Breast epithelium (tissue), 3 donors: ENCODE measurements around the gene ITM2B.

Experiments
- POLR2A ChIP-seq: fragments of 450-650 bp; IDR thresholded peaks from one replicate; pipeline ENCODE4 v1.6.1; 2016; ENCODE audit warnings: antibody characterized with exemption, mild to moderate bottlenecking, moderate library complexity
- POLR2AphosphoS5 ChIP-seq, 3 donors: sonication (generic); formaldehyde crosslinking; IDR thresholded peaks; one replicate each; pipeline ENCODE4 v1.6.1; 2017; ENCODE audit warnings: antibody characterized with exemption in 3 of 3
- TF ChIP-seq, protein P1 (sequence below), 3 donors: fragments of 450-650 bp; IDR thresholded peaks; one replicate each; pipeline ENCODE4 v1.5.1; 2016 to 2017; ENCODE audit warnings: antibody characterized with exemption in 3 of 3, mild to moderate bottlenecking in 3 of 3, moderate library complexity in 3 of 3

DNA sequence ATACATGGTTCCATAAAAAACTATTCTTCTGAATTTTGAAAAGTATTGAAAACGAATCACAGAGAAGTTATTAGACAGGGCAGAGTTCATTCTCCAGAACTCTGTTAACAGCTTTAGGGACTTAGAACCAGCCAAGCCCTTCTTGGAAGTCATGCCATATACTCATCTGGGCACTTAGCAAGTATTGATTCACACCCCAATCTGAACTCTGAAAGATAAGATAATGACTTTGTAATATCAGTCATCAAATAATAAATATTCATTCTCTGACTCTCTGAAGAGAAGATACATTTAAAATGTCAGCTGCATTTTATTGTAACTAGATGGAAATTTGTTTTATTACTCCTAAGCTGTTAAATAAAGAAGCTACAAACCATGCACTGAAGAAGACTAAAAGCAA, 43.8 kb upstream of the ITM2B start:
- TF ChIP-seq, protein P1, sequence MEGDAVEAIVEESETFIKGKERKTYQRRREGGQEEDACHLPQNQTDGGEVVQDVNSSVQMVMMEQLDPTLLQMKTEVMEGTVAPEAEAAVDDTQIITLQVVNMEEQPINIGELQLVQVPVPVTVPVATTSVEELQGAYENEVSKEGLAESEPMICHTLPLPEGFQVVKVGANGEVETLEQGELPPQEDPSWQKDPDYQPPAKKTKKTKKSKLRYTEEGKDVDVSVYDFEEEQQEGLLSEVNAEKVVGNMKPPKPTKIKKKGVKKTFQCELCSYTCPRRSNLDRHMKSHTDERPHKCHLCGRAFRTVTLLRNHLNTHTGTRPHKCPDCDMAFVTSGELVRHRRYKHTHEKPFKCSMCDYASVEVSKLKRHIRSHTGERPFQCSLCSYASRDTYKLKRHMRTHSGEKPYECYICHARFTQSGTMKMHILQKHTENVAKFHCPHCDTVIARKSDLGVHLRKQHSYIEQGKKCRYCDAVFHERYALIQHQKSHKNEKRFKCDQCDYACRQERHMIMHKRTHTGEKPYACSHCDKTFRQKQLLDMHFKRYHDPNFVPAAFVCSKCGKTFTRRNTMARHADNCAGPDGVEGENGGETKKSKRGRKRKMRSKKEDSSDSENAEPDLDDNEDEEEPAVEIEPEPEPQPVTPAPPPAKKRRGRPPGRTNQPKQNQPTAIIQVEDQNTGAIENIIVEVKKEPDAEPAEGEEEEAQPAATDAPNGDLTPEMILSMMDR (IDR thresholded peaks at IDR 0.05) = no peak
- no peak for TF ChIP-seq POLR2A
- no peak for TF ChIP-seq POLR2AphosphoS5 (IDR thresholded peaks at IDR 0.05)
